Motor neuron (in vitro differentiated cells): ENCODE measurements around the gene RAPGEF3. TPM values are rescaled to one million over a fixed set of nuclear protein-coding genes. Genes with fewer than 3 reads are reported as not detected.

ENCODE experiments used
- ATAC-seq, 8 experiments: fragments of 200-7000 bp; cut with Tn5 transposase; replicated peaks in 6 of 8; 2 replicates each; pipeline ENCODE4 v1.8.0; 2021; ENCODE audit warnings: mild to moderate bottlenecking in 8 of 8, moderate library complexity in 8 of 8
- H3K27ac ChIP-seq, 2 donors: fragments of 250-450 bp; sonication (Bioruptor Pico); 2 replicates each; pipeline ENCODE4 v1.9.0; 2021; ENCODE audit warnings: antibody characterized with exemption in 2 of 2, mild to moderate bottlenecking in 2 of 2, moderate library complexity in 1 of 2
- H3K4me1 ChIP-seq, 2 donors: fragments of 250-450 bp; sonication (Bioruptor Pico); replicated peaks in 1 of 2; 2 replicates each; pipeline ENCODE4 v1.6.1; 2021; ENCODE audit warnings: antibody characterized with exemption in 2 of 2, mild to moderate bottlenecking in 2 of 2, moderate library complexity in 1 of 2
- H3K4me3 ChIP-seq, 5 donors: fragments of 250-450 bp; sonication (Bioruptor Pico); 2 replicates each; pipeline ENCODE4 v1.9.0; 2021; ENCODE audit warnings: antibody characterized with exemption in 5 of 5, mild to moderate bottlenecking in 5 of 5, moderate library complexity in 4 of 5
- WGBS, 10 experiments: fragments of 450-650 bp; shearing (Covaris generic); methylation state at CpG; one replicate each; pipeline ENCODE4 v1.0.0; 2022; 5-methylcytosine and 5-hydroxymethylcytosine counted together
- in situ Hi-C, 9 experiments: fragments of 400-800 bp; cut with MboI; loops; one replicate each; pipeline ENCODE4 v1.15.0; 2021; ENCODE audit warnings: low sequenced_read_pairs in 9 of 9, low pct_unique_long_range_greater_than_20kb in 2 of 9; ENCODE audit not compliant: unreplicated experiment in 9 of 9
- total RNA-seq, 8 experiments: library from RNA; unstranded; fragments of 300-600 nt; gene quantifications; 2 replicates each; pipeline versions ENCODE4 v1.2.3 to v1.2.4, GENCODE V29; 2022

Gene RAPGEF3
- total RNA-seq, 8 experiments from 2014 or later = 0.87 to 21.8 (median 4.9) TPM

- Histone ChIP-seq H3K4me3 (no peak overlapping the region), H3K4me1 (no peaks in the 10 kb centered on the region), H3K27ac (no peak overlapping the region)
- ATAC-seq = no peak
- WGBS, 10 experiments = 65 to 95% (median 70%) methylated on average over 2 to 3 of the region's 13 CpGs; no CpG with 5 or more reads in 7 of the 10 experiments
- in situ Hi-C loops = loop anchor here in 6 of 9 experiments (10.0 to 25.0 kb wide), 5 partner anchors 59 to 896 kb away; partner anchors contain the start of genes CCDC184 (in 2 of the 6), SLC48A1 (in 2 of the 6) and HDAC7 (in 1 of the 6)
Measured at GRCh38 chr12:47715877-47716548, 42.7 kb downstream of the RAPGEF3 start.

GRCh38 chr12:47715393-47715876, 43.2 kb downstream of the RAPGEF3 start:
- Histone ChIP-seq H3K4me3 (no peak overlapping the region), H3K4me1 (no peaks in the 10 kb centered on the region), H3K27ac (no peak overlapping the region)
- peak; percentile 14 to 85 (median 79) for ATAC-seq
- WGBS, 10 experiments = 0 to 60% (median 2%) methylated on average over 1 to 4 of the region's 10 CpGs; no CpG with 5 or more reads in 2 of the 10 experiments
- in situ Hi-C loops = loop anchor here in 6 of 9 experiments (10.0 to 25.0 kb wide), 5 partner anchors 59 to 897 kb away; partner anchors contain the start of genes CCDC184 (in 2 of the 6), SLC48A1 (in 2 of the 6) and HDAC7 (in 1 of the 6)

- Histone ChIP-seq H3K4me1 (no peaks in the 10 kb centered on the region), H3K27ac (no peak overlapping the region), H3K4me3 (no peak overlapping the region)
- in situ Hi-C loops = loop anchor here in 6 of 9 experiments (10.0 to 25.0 kb wide), 5 partner anchors 60 to 897 kb away; partner anchors contain the start of genes CCDC184 (in 2 of the 6), SLC48A1 (in 2 of the 6) and HDAC7 (in 1 of the 6)
- 0 to 50% (median 5%) methylated on average over 1 to 4 of the region's 5 CpGs; no CpG with 5 or more reads in 2 of the 10 experiments for WGBS, 10 experiments
- ATAC-seq = peak in 1 of 8 experiments; percentile 8
Measured at GRCh38 chr12:47714826-47715386, 43.8 kb downstream of the RAPGEF3 start.

GRCh38 chr12:47712171-47712570, 46.5 kb downstream of the RAPGEF3 start:
- in situ Hi-C loops = loop anchor here in 6 of 9 experiments (10.0 to 25.0 kb wide), 5 partner anchors 63 to 900 kb away; partner anchors contain the start of genes CCDC184 (in 2 of the 6), SLC48A1 (in 2 of the 6) and HDAC7 (in 1 of the 6)
- Histone ChIP-seq H3K4me1 (peaks cover 2 to 3% of the 10 kb centered on the region in 2 donors), H3K4me3 (no peak overlapping the region), H3K27ac (no peak overlapping the region)
- no peak for ATAC-seq
- 40 to 100% (median 76%) methylated on average over 1 to 4 of the region's 6 CpGs; no CpG with 5 or more reads in 4 of the 10 experiments for WGBS, 10 experiments

- no peak overlapping the region for H3K4me3 ChIP-seq
- H3K4me1 ChIP-seq = peaks cover 6 to 9% of the 10 kb centered on the region in 2 donors
- in situ Hi-C loops = loop anchor here in 6 of 9 experiments (10.0 to 25.0 kb wide), 5 partner anchors 63 to 901 kb away; partner anchors contain the start of genes CCDC184 (in 2 of the 6), SLC48A1 (in 2 of the 6) and HDAC7 (in 1 of the 6)
Measured at GRCh38 chr12:47711448-47711847, 47.2 kb downstream of the RAPGEF3 start.

GRCh38 chr12:47710278-47710677, 48.4 kb downstream of the RAPGEF3 start:
- no peak for ATAC-seq
- in situ Hi-C loops = loop anchor here in 6 of 9 experiments (10.0 to 25.0 kb wide), 5 partner anchors 65 to 902 kb away; partner anchors contain the start of genes CCDC184 (in 2 of the 6), SLC48A1 (in 2 of the 6) and HDAC7 (in 1 of the 6)

More at GRCh38 chr12:47711448-47711847, 47.2 kb downstream of the RAPGEF3 start:
- WGBS, 10 experiments = 53 to 100% (median 92%) methylated on average over 1 to 5 of the region's 5 CpGs; no CpG with 5 or more reads in 1 of the 10 experiments
- no peak for ATAC-seq
- H3K27ac ChIP-seq = no peak overlapping the region

GRCh38 chr12:47709671-47710070, 49.0 kb downstream of the RAPGEF3 start:
- peak in 1 of 8 experiments; percentile 2 for ATAC-seq
- H3K4me1 ChIP-seq = peaks cover 6 to 12% of the 10 kb centered on the region in 2 donors
- H3K4me3 ChIP-seq = no peak overlapping the region
- in situ Hi-C loops = loop anchor here in 6 of 9 experiments (10.0 to 25.0 kb wide), 5 partner anchors 65 to 903 kb away; partner anchors contain the start of genes CCDC184 (in 2 of the 6), SLC48A1 (in 2 of the 6) and HDAC7 (in 1 of the 6)
- no peak overlapping the region for H3K27ac ChIP-seq
- 50 to 100% (median 88%) methylated on average over 1 to 2 of the region's 2 CpGs; no CpG with 5 or more reads in 4 of the 10 experiments for WGBS, 10 experiments

More at GRCh38 chr12:47710278-47710677, 48.4 kb downstream of the RAPGEF3 start:
- no peak overlapping the region for H3K27ac ChIP-seq
- no peak overlapping the region for H3K4me3 ChIP-seq
- H3K4me1 ChIP-seq = peaks cover 6 to 10% of the 10 kb centered on the region in 2 donors

- Histone ChIP-seq H3K4me3 (no peak overlapping the region), H3K4me1 (peaks cover 6 to 12% of the 10 kb centered on the region in 2 donors), H3K27ac (no peak overlapping the region)
- in situ Hi-C loops = loop anchor here in 5 of 9 experiments (25.0 kb wide), 4 partner anchors 103 to 903 kb away; partner anchors contain the start of genes CCDC184 (in 2 of the 5) and HDAC7 (in 1 of the 5)
- ATAC-seq = no peak
- WGBS, 10 experiments = 71 to 100% (median 87%) methylated on average over 1 to 2 of the region's 4 CpGs; no CpG with 5 or more reads in 4 of the 10 experiments
Measured at GRCh38 chr12:47709237-47709636, 49.4 kb downstream of the RAPGEF3 start.

- H3K4me3 ChIP-seq = no peak overlapping the region
- in situ Hi-C loops = loop anchor here in 5 of 9 experiments (25.0 kb wide), 4 partner anchors 104 to 904 kb away; partner anchors contain the start of genes CCDC184 (in 2 of the 5) and HDAC7 (in 1 of the 5)
- no peak for ATAC-seq
- H3K4me1 ChIP-seq = peaks cover 6 to 12% of the 10 kb centered on the region in 2 donors
- WGBS, 10 experiments = 40 to 93% (median 70%) methylated on average over 1 to 4 of the region's 5 CpGs; no CpG with 5 or more reads in 3 of the 10 experiments
- no peak overlapping the region for H3K27ac ChIP-seq
Measured at GRCh38 chr12:47707905-47708543, 50.7 kb downstream of the RAPGEF3 start.

- Histone ChIP-seq H3K27ac (no peak overlapping the region), H3K4me1 (peaks cover 6 to 12% of the 10 kb centered on the region in 2 donors), H3K4me3 (peak overlapping the region in 1 of 5 donors; percentile 66)
- in situ Hi-C loops = loop anchor here in 5 of 9 experiments (25.0 kb wide), 4 partner anchors 105 to 905 kb away; partner anchors contain the start of genes CCDC184 (in 2 of the 5) and HDAC7 (in 1 of the 5)
- ATAC-seq = no peak
Measured at GRCh38 chr12:47707355-47707754, 51.3 kb downstream of the RAPGEF3 start.

GRCh38 chr12:47705566-47706425, 52.9 kb downstream of the RAPGEF3 start, which contains the start of gene RPAP3:
RPAP3 (minus strand) TSS chr12:47706030; CDS start chr12:47702840, 3,190 bp downstream.
- peak within 1 kb of the TSS; percentile 85 to 91 for H3K27ac ChIP-seq
- peak within 1 kb of the TSS; percentile 66 to 99 (median 90) for H3K4me3 ChIP-seq
- in situ Hi-C loops = loop anchor here in 5 of 9 experiments (25.0 kb wide), 4 partner anchors 107 to 907 kb away; partner anchors contain the start of genes CCDC184 (in 2 of the 5) and HDAC7 (in 1 of the 5)
- 0% methylated on average over 3 of the region's 66 CpGs; no CpG with 5 or more reads in 9 of the 10 experiments for WGBS, 10 experiments
- H3K4me1 ChIP-seq = peaks cover 6 to 12% of the 10 kb centered on the region in 2 donors
- ATAC-seq = peak; percentile 83 to 96 (median 94)
